ENCODE data around the gene DTNBP1.
A peak's percentile ranks its signal among the peaks of the same experiment; 100 is the strongest.

Gene DTNBP1

DNA sequence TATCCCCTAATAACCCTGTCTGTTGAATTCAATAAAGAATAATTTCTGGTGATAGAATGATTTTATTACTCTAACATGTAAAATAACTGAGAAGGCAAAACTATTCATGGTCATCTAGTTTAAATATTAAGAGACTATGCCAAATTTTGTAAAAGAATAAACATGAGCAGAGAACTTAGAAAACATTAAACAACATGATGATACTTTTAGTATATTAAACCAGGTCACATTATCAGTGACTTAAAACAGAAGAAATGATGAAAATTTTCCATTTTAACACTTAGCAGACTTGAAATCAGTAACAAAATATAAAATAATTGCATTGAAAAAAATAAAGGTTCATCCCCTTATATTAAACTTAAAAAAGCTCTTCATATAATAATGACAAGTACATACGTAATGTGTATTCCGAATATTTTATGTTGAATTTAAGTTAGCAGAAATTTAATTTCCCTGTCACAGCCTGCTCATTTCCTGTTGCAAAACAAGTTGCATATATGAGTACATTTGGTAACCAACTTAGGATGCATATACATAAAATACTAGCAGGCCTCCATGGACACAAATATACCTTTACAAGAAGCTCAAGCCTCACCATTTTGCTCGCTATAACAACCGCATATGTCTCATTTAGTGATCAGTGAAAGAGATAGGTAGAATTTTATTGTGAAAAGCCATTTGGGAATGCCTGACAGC lies 40.6 kb downstream of the DTNBP1 start:
- peak; percentile 54 to 68 for DNase-seq

DNA sequence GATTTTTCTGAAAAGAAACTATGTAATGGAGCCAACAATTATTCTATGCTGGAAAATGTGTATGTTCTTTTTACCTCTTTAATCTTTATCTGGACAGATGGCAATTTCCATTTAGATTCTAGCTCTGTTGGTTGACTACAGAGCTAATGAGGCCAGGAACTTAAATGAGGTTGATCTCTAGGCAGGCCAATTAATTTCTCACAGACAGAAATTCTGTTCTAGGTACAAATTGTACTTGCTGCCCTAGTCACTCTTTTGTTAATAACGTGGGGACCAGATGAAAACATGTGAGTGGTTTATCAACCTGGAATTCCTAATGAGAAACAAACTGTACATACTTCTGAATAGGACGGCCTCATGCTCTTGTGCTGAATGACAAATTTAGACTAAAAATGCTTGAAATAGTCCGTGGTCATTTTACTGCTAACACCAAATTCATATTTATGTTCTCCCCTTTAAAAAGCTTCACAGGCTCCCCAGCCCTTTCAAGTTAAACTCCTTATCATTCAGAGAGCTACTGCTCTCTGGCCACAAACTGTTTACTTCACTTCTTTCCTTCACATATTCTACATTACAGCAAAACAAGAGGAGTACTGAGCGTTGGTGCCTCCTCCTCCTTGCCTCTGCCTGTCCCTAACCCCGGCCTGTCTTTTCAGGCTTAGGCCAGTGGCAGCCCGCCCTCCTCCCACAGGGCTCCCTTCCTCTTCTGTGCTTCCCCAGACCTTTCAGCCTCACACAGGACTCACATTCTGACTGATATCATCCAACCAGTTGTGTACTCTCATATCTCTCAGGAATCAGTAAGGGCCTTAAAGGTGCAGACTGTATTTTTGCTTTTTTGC lies 41.4 kb downstream of the DTNBP1 start:
- peak; percentile 80 to 83 for DNase-seq

DNA sequence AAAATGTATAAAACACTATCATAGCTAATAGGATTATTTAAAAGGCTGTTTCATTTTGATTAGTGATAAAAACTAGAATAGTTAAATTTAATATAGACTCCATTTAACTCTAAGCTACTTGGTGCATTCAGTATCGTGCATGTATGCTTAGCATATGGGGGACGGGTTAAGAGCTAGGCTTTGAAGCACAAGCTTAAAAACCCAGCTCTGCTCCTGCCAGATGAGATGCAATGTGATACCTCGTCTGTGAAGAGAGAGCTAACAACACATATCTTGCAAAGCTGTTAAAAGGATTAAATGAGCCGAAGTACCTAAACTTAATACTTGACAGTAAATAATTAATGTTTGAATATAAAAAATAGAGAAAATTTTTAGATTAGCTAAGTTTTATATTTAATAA lies 42.2 kb downstream of the DTNBP1 start:
- no peak for DNase-seq

DNA sequence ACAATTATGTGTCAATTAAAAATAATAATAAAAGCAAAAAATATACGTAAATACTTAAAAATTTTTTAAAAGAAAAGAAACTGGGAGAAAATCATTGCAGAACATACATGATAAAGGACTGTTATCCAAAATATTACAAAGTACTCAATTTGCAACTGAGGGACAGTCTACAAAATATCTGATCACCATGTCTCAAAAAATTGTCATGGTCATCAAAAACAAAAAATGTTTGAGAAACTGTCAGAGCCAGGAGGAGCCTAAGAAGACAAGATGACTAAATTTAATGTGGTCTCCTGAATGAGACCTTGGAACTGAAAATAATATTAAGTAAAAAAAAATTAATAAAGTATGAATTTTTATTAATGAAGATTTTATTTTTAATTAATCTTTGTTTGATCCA lies 43.5 kb downstream of the DTNBP1 start:
- DNase-seq, result no peak

DNA sequence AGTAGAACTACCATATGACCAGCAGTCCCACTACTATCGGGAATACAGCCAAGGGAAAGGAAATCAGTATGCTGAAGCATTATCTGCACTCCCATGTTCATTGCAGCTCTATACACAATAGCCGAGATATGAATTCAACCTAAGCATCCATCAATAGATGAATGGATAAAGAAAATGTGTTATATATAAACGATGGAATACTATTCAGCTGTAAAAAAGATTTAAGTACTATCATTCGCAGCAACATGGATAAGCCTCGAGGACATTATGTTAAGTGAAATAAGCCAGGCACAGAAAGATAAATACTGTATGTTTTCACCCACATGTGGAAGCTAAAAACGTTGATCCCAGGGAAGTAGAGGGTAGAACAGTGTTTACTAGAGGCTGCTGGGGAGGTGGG lies 44.1 kb downstream of the DTNBP1 start:
- no peak for DNase-seq

DNA sequence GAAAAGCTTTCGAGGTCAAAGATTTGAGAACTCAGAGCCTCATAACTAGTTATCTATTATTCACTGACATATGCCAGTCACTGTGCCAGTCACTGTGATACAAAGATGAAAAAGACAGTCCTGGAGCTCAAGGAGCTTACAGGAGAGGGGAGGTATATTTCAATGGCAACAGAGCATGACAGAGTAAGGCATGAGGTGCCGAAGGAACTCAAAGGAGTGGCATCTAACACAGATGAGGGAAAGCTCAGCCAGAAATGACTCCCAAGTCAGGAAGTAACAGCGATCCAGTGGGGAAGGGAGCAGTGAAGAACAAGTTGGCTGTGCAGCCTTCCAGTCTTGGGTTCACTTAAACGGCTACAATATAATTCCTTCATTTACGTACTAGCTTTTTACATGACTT lies 46.6 kb downstream of the DTNBP1 start:
- no peak for DNase-seq

DNA sequence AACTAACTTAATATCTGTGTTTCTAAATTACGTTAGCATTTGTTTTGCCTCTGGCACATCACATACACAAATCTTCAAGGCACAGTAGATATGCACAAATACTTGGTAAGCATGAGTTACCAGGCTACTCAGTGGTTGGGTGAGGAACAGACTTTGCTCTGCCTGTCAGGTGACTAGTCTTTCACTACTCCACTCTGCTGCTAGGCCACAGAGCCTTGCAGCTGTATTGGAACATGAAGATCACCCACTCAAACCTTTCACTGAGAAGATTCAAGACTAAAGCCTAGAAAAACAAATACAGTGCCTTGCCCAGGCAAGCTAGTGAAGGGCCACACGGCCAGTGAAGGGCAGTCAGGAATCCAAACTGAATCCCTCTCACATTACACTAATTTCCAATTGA lies 47.0 kb downstream of the DTNBP1 start:
- no peak for DNase-seq

DNA sequence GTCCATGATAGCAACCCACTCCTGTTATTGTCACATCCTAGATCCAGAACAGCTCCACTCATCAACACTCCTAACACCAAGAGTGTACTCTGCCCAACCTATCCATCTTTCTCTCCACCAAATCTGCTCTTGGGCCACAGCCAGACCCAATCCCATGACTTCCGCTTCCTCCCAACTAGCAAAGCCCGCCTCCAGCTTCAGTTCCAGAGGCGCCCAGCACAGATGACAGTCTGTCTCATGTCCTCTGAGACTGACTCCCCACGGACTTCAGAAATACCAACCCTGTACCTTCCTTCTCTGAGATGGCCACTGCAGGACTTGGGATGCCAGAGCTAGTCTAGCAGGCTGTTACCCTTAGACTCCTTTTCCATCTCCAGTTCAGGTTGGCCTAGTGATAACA lies 48.6 kb downstream of the DTNBP1 start:
- no peak for DNase-seq

DNA sequence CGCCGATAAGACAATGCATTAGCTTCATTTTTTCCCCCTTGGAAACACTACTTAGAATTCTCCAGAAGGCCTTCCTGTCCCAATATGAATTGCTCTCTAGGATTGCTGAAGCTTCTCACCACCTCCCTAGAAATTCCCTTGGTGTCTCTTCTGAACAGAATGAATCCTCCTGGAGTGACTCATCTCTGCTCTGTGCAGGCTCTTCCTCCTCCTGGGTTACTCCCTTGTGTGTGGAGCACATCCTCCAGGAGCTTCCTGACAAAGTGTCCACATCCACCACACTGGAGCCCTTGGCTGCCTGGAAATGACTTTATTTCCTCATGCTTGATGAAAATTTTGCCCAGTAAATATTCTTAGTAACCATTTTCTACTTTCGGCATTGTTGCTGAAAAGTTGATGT lies 54.4 kb downstream of the DTNBP1 start:
- no peak for DNase-seq

DNA sequence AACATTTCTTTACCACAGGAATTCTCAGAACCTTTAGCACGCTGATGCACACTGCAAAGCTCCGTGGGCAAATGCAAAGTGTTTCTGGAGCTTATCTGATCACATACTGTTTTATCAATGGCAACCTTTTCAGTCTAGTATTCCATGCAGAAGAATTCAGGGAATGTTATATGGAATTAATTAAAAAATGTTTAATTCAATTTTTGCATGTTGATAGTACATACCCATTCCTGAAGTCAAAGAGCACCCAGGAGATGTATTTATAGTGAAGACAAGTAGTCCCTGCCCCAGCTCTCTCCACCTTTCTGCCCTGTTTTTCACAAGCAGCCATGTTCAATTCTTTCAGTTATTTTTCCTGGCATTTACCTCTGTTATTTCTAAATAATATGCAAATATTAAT lies 55.2 kb downstream of the DTNBP1 start:
- DNase-seq, result no peak

DNA sequence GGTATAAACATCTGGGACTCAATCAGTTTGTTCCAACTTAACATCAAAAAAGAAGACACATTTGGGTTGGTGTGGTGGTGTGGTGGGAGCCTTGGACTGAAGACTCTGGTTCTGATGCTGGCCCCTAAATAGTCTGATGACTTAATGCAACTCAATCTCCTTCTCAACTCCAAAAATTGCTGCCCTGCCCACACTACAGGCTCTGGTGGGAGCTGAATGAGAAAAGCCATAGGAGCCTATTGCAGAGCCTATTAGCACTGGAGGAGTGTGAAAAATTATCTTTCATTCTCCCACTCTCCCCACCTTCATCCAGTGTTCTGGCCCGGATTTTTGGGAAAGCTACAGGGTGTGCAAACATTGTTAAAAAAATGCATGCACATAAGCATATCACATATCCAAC lies 56.5 kb downstream of the DTNBP1 start:
- no peak for DNase-seq

DNA sequence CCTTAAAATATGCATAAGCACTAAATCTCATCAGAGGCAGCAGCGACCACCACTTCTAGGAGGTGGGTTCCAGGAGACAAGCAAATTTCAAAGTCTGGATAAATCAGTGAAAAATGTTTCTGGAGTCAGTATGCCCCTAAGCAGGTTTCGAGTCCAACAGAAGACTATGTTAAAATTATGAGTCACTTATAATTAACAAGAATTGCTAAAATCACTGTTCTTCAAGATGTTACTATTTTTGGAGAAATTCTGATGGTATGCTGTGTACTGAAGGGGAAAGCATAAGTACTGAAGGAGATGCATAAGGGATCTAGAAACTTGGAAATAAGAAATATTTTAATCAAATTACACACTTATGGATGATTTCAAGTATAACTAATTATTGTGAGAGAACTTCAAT lies 58.0 kb downstream of the DTNBP1 start:
- no peak for DNase-seq

DNA sequence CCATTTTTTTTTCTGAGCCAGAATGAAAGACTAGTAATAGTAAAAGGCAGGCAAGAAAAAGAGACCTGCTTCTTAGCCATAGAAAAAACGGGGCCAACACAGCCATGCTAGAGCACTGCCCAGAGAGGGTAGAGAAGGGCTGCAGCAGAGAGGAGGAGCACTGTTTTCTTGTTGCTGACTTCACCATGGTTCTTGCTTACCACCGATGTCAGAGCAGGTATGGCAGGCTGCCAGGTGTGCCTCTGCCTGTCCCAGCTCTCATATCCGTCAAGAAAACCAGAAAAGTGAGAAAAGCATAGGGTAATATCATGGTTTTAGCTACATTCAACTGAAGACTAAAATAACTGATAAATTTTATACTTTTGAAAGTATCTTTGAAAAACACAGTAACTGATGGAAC lies 60.7 kb downstream of the DTNBP1 start:
- DNase-seq, result no peak

DNA sequence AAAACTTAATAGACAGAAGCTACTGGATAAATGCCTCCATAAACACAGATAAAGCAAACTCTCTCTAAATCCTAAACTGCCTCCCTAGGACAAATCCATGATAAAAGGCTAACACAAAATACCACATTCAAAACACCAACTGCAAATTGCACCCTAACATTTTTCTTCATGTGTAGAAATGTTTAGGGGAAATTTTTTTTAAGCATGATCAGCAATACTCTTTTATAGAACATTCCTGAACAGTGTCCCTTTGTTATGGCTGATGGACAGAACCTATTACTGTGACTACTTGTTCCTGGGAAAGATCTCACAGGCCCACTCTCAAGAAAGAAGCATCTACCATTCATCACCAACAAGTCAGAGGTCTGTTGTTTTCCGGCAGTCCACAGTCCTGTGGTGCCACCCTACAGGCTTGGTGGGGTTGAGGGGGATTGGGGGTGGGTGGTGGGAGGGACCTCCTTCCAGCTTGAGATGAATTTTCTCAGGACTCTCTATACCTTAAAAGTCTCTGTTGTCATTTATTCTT lies 64.5 kb downstream of the DTNBP1 start:
- DNase-seq, result no peak

DNA sequence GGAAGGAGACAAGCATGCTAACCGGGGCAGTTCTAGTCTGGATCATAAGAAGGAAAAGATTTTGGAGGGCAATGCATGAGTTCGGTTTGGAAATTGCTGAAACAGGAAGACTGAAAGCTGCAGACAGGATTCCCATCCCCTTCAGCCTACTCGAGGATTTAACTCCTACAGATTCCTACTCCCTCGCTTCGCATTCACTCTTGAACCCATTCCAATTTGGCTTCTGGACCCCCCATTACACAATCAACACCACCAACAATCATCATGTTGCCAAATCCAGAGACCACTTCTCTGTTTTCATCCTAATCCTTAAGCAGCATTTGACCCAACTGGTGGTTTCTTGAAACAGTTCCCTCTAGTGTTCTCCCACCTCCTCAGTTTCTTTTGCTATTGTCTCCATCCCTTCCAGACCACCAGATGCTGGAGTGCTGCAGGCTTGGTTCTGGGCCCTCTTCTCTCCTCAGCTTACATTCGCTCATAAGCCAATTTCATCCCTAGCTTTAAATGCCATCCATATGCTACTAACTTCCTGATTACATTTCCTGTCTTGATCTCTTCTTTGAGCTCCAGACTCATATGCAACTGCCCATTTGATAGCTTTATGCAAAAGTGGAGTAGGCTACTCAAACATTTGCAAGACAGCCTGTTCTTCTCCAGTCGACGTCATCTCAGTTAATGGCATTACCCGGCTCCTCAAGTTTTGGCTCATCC lies 66.5 kb downstream of the DTNBP1 start:
- DNase-seq, result peak; percentile 64 to 77

DNA sequence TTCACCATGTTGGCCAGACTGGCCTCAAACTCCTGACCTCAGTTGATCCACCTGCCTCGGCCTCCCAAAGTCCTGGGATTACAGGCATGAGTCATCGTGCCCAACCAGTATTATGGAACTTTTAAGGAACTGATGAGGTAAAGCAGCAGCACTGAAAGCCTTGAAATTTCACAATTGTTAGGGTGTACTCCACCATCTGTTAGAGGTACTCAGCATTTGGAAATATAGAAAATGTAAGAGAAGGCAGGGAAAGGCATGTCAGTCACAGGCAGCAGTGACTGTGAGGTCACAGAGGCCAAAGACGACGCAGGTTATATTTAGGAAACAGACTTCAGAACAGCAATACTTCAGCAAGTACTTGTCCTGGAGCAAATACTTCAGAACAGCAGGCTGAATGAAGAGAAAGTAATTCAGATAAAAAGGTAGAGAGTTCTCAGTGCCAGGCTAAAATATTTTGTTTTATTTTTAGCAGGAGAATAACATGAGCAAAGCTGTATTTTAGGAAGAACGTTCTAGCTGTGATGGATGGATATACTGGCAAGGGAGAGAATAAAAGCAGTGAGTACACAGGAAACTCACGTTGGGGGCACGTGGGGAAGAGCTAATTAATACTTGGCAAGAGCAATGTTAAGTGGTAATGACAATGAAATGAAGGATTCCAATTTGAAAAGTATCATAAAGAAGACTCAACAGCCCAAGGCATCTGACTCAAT lies 67.2 kb downstream of the DTNBP1 start:
- peak; percentile 50 to 54 for DNase-seq

DNA sequence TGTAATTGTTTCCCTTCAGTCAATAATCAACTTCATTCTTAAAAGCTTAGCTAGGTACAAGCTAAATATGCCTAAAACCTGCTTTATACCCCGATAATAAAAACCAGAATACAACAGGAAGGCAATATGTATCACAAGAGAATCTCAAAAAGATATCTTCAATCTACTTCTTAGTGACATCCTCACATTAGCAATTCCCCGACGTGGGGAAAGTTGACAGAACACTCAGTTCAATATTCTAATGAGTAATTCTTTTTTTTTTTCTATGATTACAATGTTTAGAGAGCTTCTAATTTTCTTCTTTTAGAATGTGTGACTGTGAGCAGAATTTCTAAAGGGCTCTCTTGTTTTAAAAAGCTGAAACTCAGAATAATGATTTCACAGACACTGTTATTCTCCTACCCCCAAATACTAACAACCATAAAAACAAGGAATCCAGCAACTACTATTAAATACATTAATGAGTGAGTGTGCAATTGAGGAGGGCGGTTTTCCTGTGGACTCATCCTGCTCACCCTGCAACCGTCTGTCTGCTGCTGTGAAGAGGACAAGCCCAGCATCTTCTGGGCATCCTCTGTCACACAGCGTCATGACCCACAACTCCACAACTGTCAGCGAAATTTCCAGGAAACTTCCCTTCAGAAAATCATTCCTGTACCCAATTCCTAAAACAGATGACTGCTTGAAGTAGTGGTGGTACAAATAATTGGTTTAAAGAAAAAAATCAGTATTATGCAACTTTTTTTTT lies 68.1 kb downstream of the DTNBP1 start:
- no peak for DNase-seq

DNA sequence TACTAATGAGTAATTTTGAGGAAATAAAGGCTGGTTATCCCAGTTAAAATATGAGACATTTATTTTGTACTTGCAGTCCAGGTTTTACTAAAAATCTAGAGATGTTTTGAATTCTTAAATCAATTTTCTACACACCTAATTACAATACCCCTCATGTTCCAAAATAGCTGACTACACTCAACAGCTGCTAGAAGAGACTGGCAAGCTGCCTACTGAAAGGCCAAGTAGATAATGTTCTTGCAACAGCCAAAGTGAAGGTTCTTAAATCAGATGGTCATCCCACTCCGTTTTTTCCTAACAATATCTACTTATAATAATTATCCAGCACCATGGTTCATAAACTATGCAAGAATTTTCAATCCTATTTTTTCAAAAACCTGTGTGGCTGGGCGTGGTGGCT lies 69.0 kb downstream of the DTNBP1 start:
- DNase-seq, result no peak

DNA sequence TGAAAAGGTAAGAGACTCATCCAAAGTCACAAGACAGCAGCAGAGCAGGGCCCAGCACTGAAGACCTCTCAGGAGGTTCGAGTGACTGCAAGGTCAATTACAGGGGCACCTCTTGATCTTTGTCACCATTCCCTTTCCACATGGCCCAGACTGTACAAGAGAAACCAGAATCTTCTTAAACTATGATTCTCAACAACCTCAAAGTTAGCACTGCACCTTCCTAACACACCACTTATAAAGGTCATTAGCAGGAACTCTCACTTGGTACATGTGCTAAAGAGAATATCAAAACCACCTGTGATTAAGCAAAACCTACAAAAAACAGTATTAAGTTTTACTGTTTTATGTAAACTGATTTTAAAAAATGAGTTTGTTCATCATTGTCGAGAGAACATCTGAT lies 70.2 kb downstream of the DTNBP1 start:
- DNase-seq, result no peak

DNA sequence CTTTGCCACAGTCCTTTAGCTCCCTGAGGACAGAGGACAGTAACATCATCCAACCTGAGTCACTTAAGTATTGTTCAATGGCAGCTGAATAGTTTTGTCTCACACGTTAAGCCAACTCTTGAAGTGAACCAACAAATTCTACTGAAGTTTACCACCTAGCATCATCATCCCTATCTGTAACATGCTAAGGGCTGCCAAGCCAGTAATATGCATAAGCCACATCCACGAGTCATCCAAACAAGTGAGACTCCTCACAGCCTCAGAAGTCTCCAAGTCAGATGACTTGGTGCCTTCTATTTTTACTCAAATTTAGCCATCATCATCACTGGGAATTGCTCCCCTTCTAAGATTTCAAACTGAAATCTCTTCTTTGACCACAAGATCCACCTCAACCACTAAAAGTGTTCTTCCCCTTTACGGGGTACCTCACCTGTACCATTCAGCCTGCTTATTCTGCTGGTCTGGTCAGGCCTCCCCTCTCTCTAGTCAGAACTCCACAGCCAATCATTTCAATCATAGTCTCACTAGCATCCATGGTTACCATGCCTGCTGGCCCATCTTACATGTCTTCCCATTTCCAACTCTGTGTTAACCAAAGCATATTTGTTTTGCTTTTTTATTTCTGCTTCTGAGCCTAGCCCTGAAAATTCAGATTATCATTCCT lies 73.7 kb downstream of the DTNBP1 start:
- no peak for DNase-seq

DNA sequence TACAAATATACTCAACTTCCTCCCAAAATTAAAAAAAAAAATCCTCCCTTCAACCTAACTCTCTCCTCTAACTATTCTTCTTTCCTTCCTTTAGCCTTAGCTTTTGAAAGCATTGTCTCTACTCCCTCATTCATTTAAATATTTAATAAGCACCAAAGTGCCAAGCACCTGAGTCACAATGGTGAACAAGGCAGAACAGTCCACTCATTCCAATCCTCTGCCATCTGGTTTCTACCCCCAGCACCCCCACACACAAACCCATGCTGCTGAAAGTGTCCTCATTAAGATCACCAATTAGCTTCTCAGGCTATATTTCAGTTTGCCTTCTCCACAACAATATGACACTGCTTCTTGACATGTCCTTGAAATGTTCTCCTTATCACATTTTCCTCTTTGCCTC lies 76.3 kb downstream of the DTNBP1 start:
- DNase-seq, result no peak

DNA sequence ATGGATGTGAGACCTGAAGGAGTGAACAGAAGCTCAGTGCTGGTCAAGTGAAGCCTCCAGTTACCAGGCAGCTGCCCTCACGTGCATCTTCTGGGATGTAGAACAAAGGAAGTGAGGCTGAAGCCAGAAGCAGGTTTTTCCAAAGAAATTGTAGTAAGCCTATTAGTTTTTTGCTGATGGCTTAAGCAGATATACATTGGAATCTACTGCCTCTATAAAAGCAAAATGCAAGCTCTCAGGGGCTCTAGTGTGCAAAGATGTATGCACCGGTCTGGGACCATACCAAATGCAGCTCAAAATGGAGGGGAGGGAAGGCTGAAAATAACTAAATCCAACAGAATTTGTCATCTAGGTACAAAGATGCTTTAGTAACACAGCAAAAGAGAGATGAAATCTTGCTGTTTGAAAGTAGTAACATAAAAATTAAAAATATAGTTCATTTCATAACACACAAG lies 77.0 kb downstream of the DTNBP1 start:
- no peak for DNase-seq

Data from AML-193 (cell line).